Spleen (tissue), 11 donors: Measurements from ENCODE around the gene SKIDA1. TPM values are rescaled to one million over a fixed set of nuclear protein-coding genes. Genes with fewer than 3 reads are reported as not detected.

Experiments used
- DNase-seq: peaks from one replicate; pipeline ENCODE4 v3.0.0-alpha.2; 2020
- H3K27ac ChIP-seq, 8 donors: fragments of 200-600 bp; sonication (generic) in 7 of 8; 1 replicate in 4 of 8; 2 replicates in 4 of 8; pipeline versions ENCODE4 v1.5.0 to v1.8.0; 2016 to 2021; ENCODE audit warnings: inconsistent platforms in 4 of 8, mild to moderate bottlenecking in 4 of 8, moderate library complexity in 1 of 8
- H3K27me3 ChIP-seq, 7 donors: fragments of 200-600 bp; sonication (generic) in 6 of 7; replicated peaks in 1 of 7; 1 replicate in 4 of 7; 2 replicates in 3 of 7; pipeline versions ENCODE4 v1.5.0 to v1.8.0; 2016 to 2021; ENCODE audit warnings: inconsistent platforms in 3 of 7, mild to moderate bottlenecking in 1 of 7
- H3K36me3 ChIP-seq, 6 donors: fragments of 200-600 bp; sonication (generic) in 5 of 6; 1 replicate in 4 of 6; 2 replicates in 2 of 6; pipeline versions ENCODE4 v1.5.0 to v1.8.0; 2016 to 2021; ENCODE audit warnings: inconsistent platforms in 2 of 6
- H3K4me1 ChIP-seq, 6 donors: fragments of 200-600 bp; sonication (generic) in 5 of 6; 1 replicate in 3 of 6; 2 replicates in 3 of 6; pipeline versions ENCODE4 v1.5.0 to v1.8.0; 2016 to 2021; ENCODE audit warnings: inconsistent platforms in 3 of 6
- H3K4me3 ChIP-seq, 8 donors: fragments of 200-600 bp; sonication (generic) in 7 of 8; 1 replicate in 4 of 8; 2 replicates in 4 of 8; pipeline versions ENCODE4 v1.5.0 to v1.8.0; 2016 to 2021; ENCODE audit warnings: inconsistent platforms in 4 of 8, mild to moderate bottlenecking in 4 of 8, moderate library complexity in 2 of 8
- H3K9me3 ChIP-seq, 8 donors: fragments of 200-600 bp; sonication (generic) in 7 of 8; 1 replicate in 4 of 8; 2 replicates in 4 of 8; pipeline versions ENCODE4 v1.5.0 to v1.8.0; 2016 to 2021; ENCODE audit warnings: inconsistent platforms in 4 of 8
- CTCF ChIP-seq, 11 experiments: fragments of 200-600 bp in 7 of 11; fragments of 450-650 bp in 4 of 11; sonication (generic) in 4 of 11; IDR thresholded peaks in 8 of 11; conservative IDR thresholded peaks in 3 of 11; 1 replicate in 7 of 11; 2 replicates in 4 of 11; pipeline versions ENCODE4 v1.4.0 to v1.8.0; 2016 to 2021; ENCODE audit warnings: antibody characterized with exemption in 11 of 11, inconsistent platforms in 4 of 11, mild to moderate bottlenecking in 1 of 11
- POLR2A ChIP-seq, 3 donors: fragments of 450-650 bp; IDR thresholded peaks; one replicate each; pipeline ENCODE4 v1.5.1; 2017; ENCODE audit warnings: antibody characterized with exemption in 3 of 3, mild to moderate bottlenecking in 1 of 3
- POLR2AphosphoS5 ChIP-seq, 3 donors: sonication (generic); formaldehyde crosslinking; IDR thresholded peaks; one replicate each; pipeline ENCODE4 v1.5.1; 2017; ENCODE audit warnings: antibody characterized with exemption in 3 of 3
- WGBS, 5 donors: extraction: QIAGEN DNeasy Blood & Tissue Kit in 3 of 5; methylation state at CpG; one replicate each; pipeline versions ENCODE4 v1.1.5 to v1.1.7; 2013 to 2018; 5-methylcytosine and 5-hydroxymethylcytosine counted together
- intact Hi-C: fragments of 100-400 bp; cut with DNase I; formaldehyde crosslinking; loops from one replicate; pipeline ENCODE4 v1.15.0; 2023; ENCODE audit warnings: low total_unique reads
- polyA plus RNA-seq, 3 donors: library from polyadenylated mRNA; stranded (reverse); fragments of 200-250 nt; gene quantifications; one replicate each; pipeline ENCODE4 v1.2.1, GENCODE V29; 2013
- total RNA-seq, 7 donors: library from RNA; depleted of rRNA in 3 of 7; stranded (reverse); fragments of >200 nt in 3 of 7; fragmentation: NEBNext Ultra II Directional in 4 of 7; extraction: Animal tissue kit (Norgen Biotek cat#: 25700) in 4 of 7; gene quantifications; one replicate each; pipeline versions ENCODE4 v1.1.0 to v1.2.1, GENCODE V29; 2016 to 2021
- donor health status: healthy with polysubstance abuse.
- donor health status: DM: no; HTN: no; CAD: no; lungs with moderate emphysema.
- donor health status: DM: no; HTN: no; CAD: no.
- donor health status: Bipolar disorder and iron deficiency.
- donor health status: healthy.
- donor health status: DM: no; HTN: no; CAD: no.
- donor health status: DM: yes; HTN: yes; CAD: no.

The SKIDA1 gene
- total and polyA plus RNA-seq, 10 donors, result 0.14 to 0.91 (median 0.44) TPM; not detected in 1

- no peaks in the 10 kb centered on the region for H3K36me3 ChIP-seq
- no peak overlapping the region for H3K4me3 ChIP-seq
- intact Hi-C loops, result no loop called here
- no peak for TF ChIP-seq POLR2A (IDR thresholded peaks at IDR 0.05)
- TF ChIP-seq CTCF (IDR thresholded peaks at IDR 0.05 in 8 of 11, conservative IDR thresholded peaks at IDR 0.05 in 3 of 11), result no peak
- TF ChIP-seq POLR2AphosphoS5 (IDR thresholded peaks at IDR 0.05), result no peak
- no peak overlapping the region for H3K27ac ChIP-seq
- peaks cover 8 to 33% (median 21%) of the 10 kb centered on the region in 6 donors for H3K4me1 ChIP-seq
- H3K27me3 ChIP-seq, result peaks cover 7 to 96% (median 41%) of the 10 kb centered on the region in 7 donors
- H3K9me3 ChIP-seq, result no peaks in the 10 kb centered on the region
- no peak for DNase-seq
- WGBS, 5 donors, result 72 to 85% (median 85%) methylated on average over 2 of the region's 2 CpGs
Measured at GRCh38 chr10:21512573-21513404, 12.7 kb downstream of the SKIDA1 start.

- Histone ChIP-seq H3K4me3 (no peak overlapping the region), H3K36me3 (no peaks in the 10 kb centered on the region), H3K9me3 (no peaks in the 10 kb centered on the region), H3K27ac (no peak overlapping the region), H3K4me1 (peaks cover 5 to 26% (median 14%) of the 10 kb centered on the region in 6 donors), H3K27me3 (peaks cover 7 to 90% (median 35%) of the 10 kb centered on the region in 7 donors)
- intact Hi-C loops, result no loop called here
- TF ChIP-seq POLR2AphosphoS5 (IDR thresholded peaks at IDR 0.05), result no peak
- 83 to 99% (median 94%) methylated on average over 3 of the region's 3 CpGs for WGBS, 5 donors
- DNase-seq, result no peak
Measured at GRCh38 chr10:21511946-21512572, 13.4 kb downstream of the SKIDA1 start.

GRCh38 chr10:21511095-21511570 lies 14.3 kb downstream of the SKIDA1 start:
- intact Hi-C loops, result no loop called here
- Histone ChIP-seq H3K36me3 (no peaks in the 10 kb centered on the region), H3K27ac (no peak overlapping the region), H3K9me3 (no peaks in the 10 kb centered on the region), H3K4me1 (peaks cover 2 to 20% (median 11%) of the 10 kb centered on the region in 6 donors), H3K4me3 (no peak overlapping the region), H3K27me3 (peaks cover 7 to 81% (median 32%) of the 10 kb centered on the region in 7 donors)
- 86 to 94% (median 91%) methylated on average over 2 of the region's 2 CpGs for WGBS, 5 donors
- no peak for TF ChIP-seq CTCF (IDR thresholded peaks at IDR 0.05 in 8 of 11, conservative IDR thresholded peaks at IDR 0.05 in 3 of 11)
- no peak for TF ChIP-seq POLR2A (IDR thresholded peaks at IDR 0.05)
- TF ChIP-seq POLR2AphosphoS5 (IDR thresholded peaks at IDR 0.05), result no peak
- DNase-seq, result no peak

- no peak for DNase-seq
- intact Hi-C loops, result no loop called here
- WGBS, 5 donors, result 21 to 27% (median 26%) methylated on average over 37 to 39 of the region's 39 CpGs
- Histone ChIP-seq H3K27ac (no peak overlapping the region), H3K9me3 (no peaks in the 10 kb centered on the region), H3K4me3 (peak overlapping the region; percentile 9 to 58 (median 24)), H3K27me3 (peaks cover 7 to 79% (median 25%) of the 10 kb centered on the region in 7 donors), H3K36me3 (no peaks in the 10 kb centered on the region), H3K4me1 (peaks cover 0 to 14% (median 6%) of the 10 kb centered on the region in 6 donors)
- TF ChIP-seq CTCF (IDR thresholded peaks at IDR 0.05 in 8 of 11, conservative IDR thresholded peaks at IDR 0.05 in 3 of 11) (no peak), POLR2A (IDR thresholded peaks at IDR 0.05) (no peak), POLR2AphosphoS5 (IDR thresholded peaks at IDR 0.05) (no peak)
Measured at GRCh38 chr10:21510241-21511094, 15.0 kb downstream of the SKIDA1 start.
